Forelimb muscle (tissue), 1 donor: ENCODE results near the gene CMTM5. TPM values are rescaled to one million over a fixed set of nuclear protein-coding genes. Genes with fewer than 3 reads are reported as not detected.
"Not testable (repeated sequence)": the region's sequence is repeated elsewhere in the genome, so short reads cannot be mapped to it uniquely, and the experiment has no call there.

Experiments used
- DNase-seq: peaks from one replicate; pipeline ENCODE4 v3.0.0-alpha.2; 2013; ENCODE audit warnings: low read depth
- polyA plus RNA-seq: library from polyadenylated mRNA; unstranded; fragments of 120-200 nt; gene quantifications from one replicate; pipeline ENCODE4 v1.2.1, GENCODE V29; 2013; ENCODE audit not compliant: insufficient read length

CMTM5 gene
- polyA plus RNA-seq, 1 donor: 1.4 TPM

- no peak for DNase-seq
These were observed 22.3 kb downstream of the CMTM5 start for GRCh38 chr14:23399136-23399535.

- DNase-seq: no peak
These were observed 22.7 kb downstream of the CMTM5 start for GRCh38 chr14:23399591-23399990.

DNA sequence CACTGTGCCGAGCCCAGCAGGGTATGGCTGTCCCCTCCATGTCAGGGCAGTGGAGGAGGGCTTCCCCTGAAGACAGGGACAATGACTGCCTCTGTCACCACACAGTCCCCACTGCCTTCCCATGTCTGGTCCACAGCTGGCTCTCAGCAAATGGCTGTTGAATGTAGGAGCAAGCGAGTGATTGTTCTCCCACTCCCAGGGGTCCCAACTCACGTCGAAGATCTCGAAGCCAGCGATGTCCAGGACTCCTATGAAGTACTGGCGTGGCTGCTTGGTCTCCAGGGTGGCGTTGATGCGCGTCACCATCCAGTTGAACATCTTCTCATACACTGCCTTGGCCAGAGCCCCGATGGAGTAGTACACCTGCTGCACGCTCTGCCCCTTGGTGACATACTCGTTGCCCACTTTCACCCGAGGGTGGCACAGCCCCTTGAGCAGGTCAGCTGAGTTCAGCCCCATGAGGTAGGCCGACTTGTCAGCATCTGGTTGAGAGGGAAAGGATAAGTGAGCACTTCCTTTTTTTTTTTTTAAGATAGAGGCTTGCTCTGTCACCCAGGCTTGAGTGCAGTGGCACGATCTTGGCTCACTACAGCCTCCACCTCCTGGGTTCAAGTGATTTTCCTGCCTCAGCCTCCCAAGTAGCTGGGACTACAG is 23.8 kb downstream of the CMTM5 start:
- DNase-seq: not testable (repeated sequence)

DNA sequence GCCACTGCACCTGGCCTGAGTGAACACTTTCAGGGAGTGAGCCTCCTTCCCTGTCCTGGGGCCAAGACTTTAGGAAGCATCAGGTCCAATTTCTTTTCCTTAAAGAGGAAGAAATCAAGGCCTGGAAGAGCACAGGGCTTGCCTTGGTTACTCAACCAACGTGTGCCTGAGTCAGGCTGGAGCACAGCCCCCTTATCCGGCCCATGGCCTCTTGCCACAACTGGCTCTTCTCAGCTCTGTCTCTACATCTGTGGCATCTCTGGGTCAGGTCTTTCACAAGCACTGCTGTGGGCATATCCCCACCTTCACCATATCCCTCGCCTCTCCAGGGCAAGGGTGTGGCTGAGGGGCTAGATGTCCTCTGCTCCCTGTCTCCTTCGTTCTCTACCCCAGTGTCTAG is 24.4 kb downstream of the CMTM5 start:
- no peak for DNase-seq

GRCh38 chr14:23402296-23403138 is 25.7 kb downstream of the CMTM5 start:
- DNase-seq: no peak

DNA sequence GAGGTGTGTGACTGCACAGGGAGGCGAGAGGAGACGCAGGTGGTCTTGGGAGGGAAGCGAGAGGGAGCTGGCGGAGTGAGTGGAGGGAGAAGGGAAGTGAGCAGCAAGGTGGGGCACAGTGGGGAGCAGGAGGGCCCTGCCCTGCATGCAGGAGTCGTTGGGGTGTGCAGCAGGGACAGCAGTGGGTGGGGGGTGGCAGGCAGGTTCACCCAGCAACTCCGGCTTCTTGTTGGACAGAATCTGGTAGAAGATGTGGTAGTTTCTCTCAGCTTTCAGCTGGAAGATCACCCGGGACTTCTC is 26.2 kb downstream of the CMTM5 start:
- DNase-seq: no peak

- DNase-seq: no peak
These were observed 27.1 kb downstream of the CMTM5 start for GRCh38 chr14:23403908-23404307.

GRCh38 chr14:23404331-23404900 is 27.6 kb downstream of the CMTM5 start:
- no peak for DNase-seq

- no peak for DNase-seq
These were observed 28.2 kb downstream of the CMTM5 start for GRCh38 chr14:23405096-23405495.

GRCh38 chr14:23405516-23406025 is 28.7 kb downstream of the CMTM5 start:
- DNase-seq: no peak

- DNase-seq: no peak
These were observed 29.4 kb downstream of the CMTM5 start for GRCh38 chr14:23406244-23406643.

- no peak for DNase-seq
These were observed 30.0 kb downstream of the CMTM5 start for GRCh38 chr14:23406725-23407355.

- DNase-seq: no peak
These were observed 30.9 kb downstream of the CMTM5 start, which contains the start of gene MYH6 for GRCh38 chr14:23407516-23408306. TSS of gene MYH6 (minus strand) at chr14:23408273. CDS start at chr14:23407223, 1,050 bp downstream.

GRCh38 chr14:23408307-23408630 is 31.4 kb downstream of the CMTM5 start:
- DNase-seq: no peak

- DNase-seq: no peak
These were observed 32.6 kb downstream of the CMTM5 start for GRCh38 chr14:23409475-23409874.

- no peak for DNase-seq
These were observed 33.3 kb downstream of the CMTM5 start for GRCh38 chr14:23409966-23410635.

- no peak for DNase-seq
These were observed 35.0 kb downstream of the CMTM5 start for GRCh38 chr14:23411563-23412525.

GRCh38 chr14:23413681-23414080 is 36.8 kb downstream of the CMTM5 start:
- no peak for DNase-seq

GRCh38 chr14:23414254-23414653 is 37.4 kb downstream of the CMTM5 start:
- no peak for DNase-seq
